ENCODE measurements around the gene HS6ST1. TPM values are rescaled to one million over a fixed set of nuclear protein-coding genes. Genes with fewer than 3 reads are reported as not detected.

Gene HS6ST1
- total and polyA plus RNA-seq, 2 donors (not counting 1 experiment from before 2014, with no cell fraction given) = 7.8 to 22.7 TPM

DNA sequence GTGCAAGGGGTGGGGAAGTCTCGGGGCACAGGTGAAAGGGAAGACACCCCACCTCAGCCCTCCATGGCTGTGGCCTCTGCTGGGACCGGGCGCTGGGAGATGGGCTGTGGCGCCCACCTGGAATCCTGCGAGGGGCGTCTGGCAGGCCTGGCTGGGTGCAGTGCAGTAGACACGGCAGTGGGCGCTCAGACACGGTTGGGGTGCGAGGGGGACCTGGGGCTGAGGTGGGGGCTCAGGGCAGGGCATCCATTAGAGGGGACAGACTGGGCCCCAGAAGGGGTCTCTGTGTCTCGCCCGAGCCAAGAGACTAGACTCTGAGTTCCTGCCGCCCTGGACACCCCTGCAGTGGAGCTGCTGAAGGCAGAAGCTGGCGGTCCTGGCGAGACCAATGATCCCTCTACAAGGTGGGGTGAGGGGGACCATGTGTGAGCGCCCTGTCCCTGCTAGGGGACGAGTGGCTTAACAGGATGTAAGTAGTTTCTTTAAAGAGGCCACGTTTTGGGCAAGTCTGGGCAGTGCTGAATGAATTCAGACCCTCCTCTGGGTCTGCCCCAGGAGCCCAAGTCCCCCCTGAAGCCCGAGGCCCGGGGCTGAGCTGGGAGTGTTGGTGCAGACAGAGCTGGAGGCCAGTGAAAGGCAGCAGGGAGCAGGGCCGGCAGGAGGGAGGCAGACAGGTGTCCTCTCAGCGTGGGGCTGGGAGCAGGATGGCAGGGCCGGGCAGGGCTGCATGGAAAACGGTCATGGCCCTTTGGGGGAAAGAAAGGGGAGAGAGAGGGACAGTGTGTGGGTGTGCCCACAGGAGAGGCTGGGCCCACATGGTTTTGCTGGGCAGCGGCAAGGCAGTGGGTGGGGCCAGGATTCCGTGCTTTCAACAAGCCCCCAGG is 57.2 kb downstream of the HS6ST1 start:
- no peak for DNase-seq
- H3K4me3 Mint-ChIP-seq = no peak overlapping the region
- Histone ChIP-seq H4K20me1 (ENCODE audit: control insufficient read depth, insufficient read depth, low read length, poor library complexity, severe bottlenecking) (no peaks in the 10 kb centered on the region), H3K36me3 (replicated peaks in 1 of 2; ENCODE audit: control extremely low read depth in 1 of 2, control insufficient read depth in 1 of 2, extremely low read depth in 1 of 2, insufficient read depth in 2 of 2, low read length in 1 of 2) (no peaks in the 10 kb centered on the region), H3K79me2 (ENCODE audit: control insufficient read depth, insufficient read depth, low read length) (no peaks in the 10 kb centered on the region), H3K4me3 (ENCODE audit: control extremely low read depth in 1 of 5, extremely low read depth in 1 of 5, insufficient read depth in 1 of 5, low read depth in 2 of 5, low read length in 4 of 5) (no peak overlapping the region), H3K9ac (ENCODE audit: low read length) (no peak overlapping the region), H3K4me2 (replicated peaks; ENCODE audit: low read depth, low read length, poor library complexity, severe bottlenecking) (no peak overlapping the region), H3K27me3 (replicated peaks in 1 of 4; ENCODE audit: control extremely low read depth in 1 of 4, control insufficient read depth in 3 of 4, insufficient read depth in 4 of 4, low read length in 3 of 4) (peaks cover 0 to 2% (median 0%) of the 10 kb centered on the region in 4 experiments), H3K27ac (ENCODE audit: low read length in 2 of 2) (no peak overlapping the region), H3K4me1 (ENCODE audit: control insufficient read depth in 2 of 2, insufficient read depth in 2 of 2, low read length in 2 of 2) (no peaks in the 10 kb centered on the region), H2AFZ (ENCODE audit: insufficient read depth, low read depth, low read length, poor library complexity, severe bottlenecking) (no peak overlapping the region), H3K9me3 (ENCODE audit: control extremely low read depth in 1 of 3, control insufficient read depth in 2 of 3, insufficient read depth in 1 of 3, low read length in 2 of 3) (peaks cover 0 to 9% (median 0%) of the 10 kb centered on the region in 3 donors)
- intact Hi-C loops (cut with micrococcal nuclease) = no loop called here
- no peaks in the 10 kb centered on the region for H3K9me3 Mint-ChIP-seq (ENCODE audit: insufficient read depth)
- no peaks in the 10 kb centered on the region for H3K4me1 Mint-ChIP-seq
- no peak for ATAC-seq (ENCODE audit: low read depth)
- H3K27me3 Mint-ChIP-seq = no peaks in the 10 kb centered on the region
- H3K27ac Mint-ChIP-seq = no peak overlapping the region
- POLR2A ChIA-PET = no interaction called here
- 88% methylated on average over 22 of the region's 26 CpGs for WGBS (ENCODE audit: insufficient coverage)
- TF ChIP-seq, protein P1, sequence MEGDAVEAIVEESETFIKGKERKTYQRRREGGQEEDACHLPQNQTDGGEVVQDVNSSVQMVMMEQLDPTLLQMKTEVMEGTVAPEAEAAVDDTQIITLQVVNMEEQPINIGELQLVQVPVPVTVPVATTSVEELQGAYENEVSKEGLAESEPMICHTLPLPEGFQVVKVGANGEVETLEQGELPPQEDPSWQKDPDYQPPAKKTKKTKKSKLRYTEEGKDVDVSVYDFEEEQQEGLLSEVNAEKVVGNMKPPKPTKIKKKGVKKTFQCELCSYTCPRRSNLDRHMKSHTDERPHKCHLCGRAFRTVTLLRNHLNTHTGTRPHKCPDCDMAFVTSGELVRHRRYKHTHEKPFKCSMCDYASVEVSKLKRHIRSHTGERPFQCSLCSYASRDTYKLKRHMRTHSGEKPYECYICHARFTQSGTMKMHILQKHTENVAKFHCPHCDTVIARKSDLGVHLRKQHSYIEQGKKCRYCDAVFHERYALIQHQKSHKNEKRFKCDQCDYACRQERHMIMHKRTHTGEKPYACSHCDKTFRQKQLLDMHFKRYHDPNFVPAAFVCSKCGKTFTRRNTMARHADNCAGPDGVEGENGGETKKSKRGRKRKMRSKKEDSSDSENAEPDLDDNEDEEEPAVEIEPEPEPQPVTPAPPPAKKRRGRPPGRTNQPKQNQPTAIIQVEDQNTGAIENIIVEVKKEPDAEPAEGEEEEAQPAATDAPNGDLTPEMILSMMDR (IDR thresholded peaks at IDR 0.05) = no peak
- no peak for TF ChIP-seq EZH2 (IDR thresholded peaks at IDR 0.05; ENCODE audit: borderline replicate concordance, insufficient read depth, low read depth, low read length, poor library complexity, severe bottlenecking)
- CTCF ChIA-PET = no interaction called here

Data from B cell (primary cell).